NB4 (cell line): Measurements from ENCODE around the gene LNPEP.

Experiments
- DNase-seq: peaks from one replicate; pipeline ENCODE4 v3.0.0; 2010; ENCODE audit warnings: low read depth
- H3K4me3 ChIP-seq: one replicate; pipeline ENCODE4 v1.5.1; 2011; ENCODE audit warnings: mild to moderate bottlenecking, low read depth, low read length, moderate library complexity
- MYC ChIP-seq: IDR thresholded peaks from 2 replicates; pipeline ENCODE4 v1.6.1; 2011; ENCODE audit warnings: low read depth, low read length
- POLR2A ChIP-seq: IDR thresholded peaks from 2 replicates; pipeline ENCODE4 v1.6.1; 2011; ENCODE audit warnings: mild to moderate bottlenecking; ENCODE audit not compliant: insufficient read length; ENCODE audit errors: extremely low read depth
- TF ChIP-seq, protein P1 (sequence below): IDR thresholded peaks from one replicate; pipeline ENCODE4 v1.5.1; 2012; ENCODE audit warnings: low read depth, low read length
- TF ChIP-seq, protein P2 (sequence below): IDR thresholded peaks from 2 replicates; pipeline ENCODE4 v1.6.1; 2011; ENCODE audit warnings: low read depth, low read length

LNPEP gene

DNA sequence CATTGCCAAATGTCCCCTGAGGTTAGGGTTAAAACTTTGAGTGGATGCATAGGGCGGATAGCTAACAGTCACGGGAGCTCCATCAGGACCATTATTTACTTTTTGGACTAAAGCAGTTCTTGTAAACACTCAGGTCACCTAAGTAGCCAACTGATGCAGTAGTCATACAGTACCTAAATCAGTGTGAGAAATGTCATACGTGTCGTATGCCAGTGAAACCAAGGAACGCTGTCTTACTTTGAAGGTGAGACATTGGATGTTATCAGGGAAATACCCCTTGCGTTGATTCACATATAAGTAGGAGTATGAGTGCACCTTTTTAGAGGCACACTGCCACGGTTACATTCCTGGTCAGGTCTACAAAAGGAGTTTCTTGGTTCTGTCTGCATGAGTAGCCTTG is 101.9 kb downstream of the LNPEP start:
- H3K4me3 ChIP-seq = no peak overlapping the region
- TF ChIP-seq, protein P1, sequence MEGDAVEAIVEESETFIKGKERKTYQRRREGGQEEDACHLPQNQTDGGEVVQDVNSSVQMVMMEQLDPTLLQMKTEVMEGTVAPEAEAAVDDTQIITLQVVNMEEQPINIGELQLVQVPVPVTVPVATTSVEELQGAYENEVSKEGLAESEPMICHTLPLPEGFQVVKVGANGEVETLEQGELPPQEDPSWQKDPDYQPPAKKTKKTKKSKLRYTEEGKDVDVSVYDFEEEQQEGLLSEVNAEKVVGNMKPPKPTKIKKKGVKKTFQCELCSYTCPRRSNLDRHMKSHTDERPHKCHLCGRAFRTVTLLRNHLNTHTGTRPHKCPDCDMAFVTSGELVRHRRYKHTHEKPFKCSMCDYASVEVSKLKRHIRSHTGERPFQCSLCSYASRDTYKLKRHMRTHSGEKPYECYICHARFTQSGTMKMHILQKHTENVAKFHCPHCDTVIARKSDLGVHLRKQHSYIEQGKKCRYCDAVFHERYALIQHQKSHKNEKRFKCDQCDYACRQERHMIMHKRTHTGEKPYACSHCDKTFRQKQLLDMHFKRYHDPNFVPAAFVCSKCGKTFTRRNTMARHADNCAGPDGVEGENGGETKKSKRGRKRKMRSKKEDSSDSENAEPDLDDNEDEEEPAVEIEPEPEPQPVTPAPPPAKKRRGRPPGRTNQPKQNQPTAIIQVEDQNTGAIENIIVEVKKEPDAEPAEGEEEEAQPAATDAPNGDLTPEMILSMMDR = no peak
- TF ChIP-seq POLR2A = no peak
- no peak for TF ChIP-seq MYC
- TF ChIP-seq, protein P2, sequence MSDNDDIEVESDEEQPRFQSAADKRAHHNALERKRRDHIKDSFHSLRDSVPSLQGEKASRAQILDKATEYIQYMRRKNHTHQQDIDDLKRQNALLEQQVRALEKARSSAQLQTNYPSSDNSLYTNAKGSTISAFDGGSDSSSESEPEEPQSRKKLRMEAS = no peak
- DNase-seq = no peak

DNA sequence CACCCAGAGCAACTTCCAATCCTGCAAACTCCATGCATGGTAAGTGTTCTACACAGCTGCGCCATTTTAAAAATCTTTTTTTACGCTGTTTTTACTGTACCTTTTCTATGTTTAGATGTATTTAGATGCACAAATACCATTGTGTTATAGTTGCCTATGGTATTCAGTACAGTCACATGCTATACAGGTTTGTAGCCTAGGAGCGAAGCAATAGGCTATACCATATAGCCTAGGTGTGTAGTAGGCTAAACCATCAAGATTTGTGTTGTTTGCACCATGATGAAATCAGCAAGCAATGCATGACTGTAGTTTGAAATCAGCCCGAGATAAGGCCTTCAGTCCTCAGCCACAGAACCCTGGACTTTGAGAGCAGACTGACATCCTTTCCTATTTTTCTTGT is 105.4 kb downstream of the LNPEP start:
- H3K4me3 ChIP-seq = no peak overlapping the region
- DNase-seq = no peak
- TF ChIP-seq POLR2A (no peak), MYC (no peak)
- TF ChIP-seq, protein P1 = no peak
- TF ChIP-seq, protein P2 = no peak

DNA sequence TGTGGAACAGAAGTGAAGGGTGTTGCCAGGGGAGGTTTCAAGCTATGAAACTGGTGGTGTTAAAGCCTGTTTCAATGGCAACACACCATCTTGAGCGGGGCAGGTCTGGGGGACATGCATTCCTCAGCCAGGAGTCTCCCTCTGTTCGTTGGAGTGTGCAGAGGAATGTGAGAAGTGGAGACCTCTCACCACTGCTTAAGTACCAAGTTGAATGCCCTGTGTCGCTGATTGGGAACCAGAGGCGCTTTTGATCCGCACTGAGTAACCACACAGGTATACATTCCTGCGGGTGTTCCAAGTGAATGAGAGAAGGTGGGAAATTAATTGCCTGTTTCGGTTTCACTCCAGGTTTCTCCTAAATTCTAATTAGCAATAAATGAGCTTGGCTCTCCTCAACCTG is 107.1 kb downstream of the LNPEP start:
- DNase-seq = no peak
- TF ChIP-seq MYC = no peak
- TF ChIP-seq, protein P2 = no peak
- TF ChIP-seq, protein P1 = no peak
- no peak for TF ChIP-seq POLR2A

DNA sequence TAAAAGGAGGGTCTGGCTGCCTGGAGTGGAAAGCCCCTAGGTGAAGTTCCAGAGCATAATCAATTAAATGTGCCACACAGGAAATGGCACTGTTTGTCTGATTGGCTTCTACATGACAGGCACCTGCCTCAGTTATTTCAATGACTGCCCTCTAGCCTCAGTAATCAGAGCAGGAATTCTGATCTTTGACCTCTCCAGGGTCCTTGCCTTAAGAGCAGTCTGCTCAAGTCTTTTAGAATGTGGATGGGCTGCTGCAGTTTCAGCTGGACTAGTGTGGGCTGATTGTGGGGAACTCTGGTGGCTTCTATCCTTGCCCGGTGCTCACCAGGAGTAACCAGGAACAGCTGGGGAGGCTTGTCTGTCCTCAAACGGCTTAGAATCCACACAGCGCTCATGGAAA is 107.6 kb downstream of the LNPEP start:
- DNase-seq = no peak
- no peak overlapping the region for H3K4me3 ChIP-seq
- TF ChIP-seq, protein P1 = no peak
- TF ChIP-seq MYC = no peak
- TF ChIP-seq, protein P2 = no peak
- TF ChIP-seq POLR2A = no peak

More for the DNA sequence above, 107.1 kb downstream of the LNPEP start:
- H3K4me3 ChIP-seq = no peak overlapping the region

DNA sequence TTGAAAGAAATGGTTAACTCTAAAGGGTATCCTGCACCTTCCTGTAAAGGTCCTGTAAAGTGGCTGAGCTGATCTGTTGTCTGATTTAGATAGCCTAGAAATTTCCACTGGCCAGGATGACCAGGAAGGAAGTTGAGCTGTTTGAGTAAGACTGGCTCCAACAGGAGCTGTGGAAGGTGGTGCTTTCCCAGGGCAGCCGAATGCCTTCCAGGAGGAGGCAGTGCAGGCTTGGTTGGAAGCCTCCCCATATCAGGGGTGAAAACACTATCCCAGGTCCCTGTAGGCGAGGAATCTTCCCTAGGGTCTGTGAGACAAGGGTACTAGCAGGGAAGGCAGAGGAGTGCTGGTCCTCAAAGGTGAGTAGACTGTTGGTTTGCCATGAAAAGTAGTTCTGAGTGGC is 108.2 kb downstream of the LNPEP start:
- TF ChIP-seq, protein P2 = no peak
- TF ChIP-seq, protein P1 = no peak
- no peak for TF ChIP-seq MYC
- no peak for DNase-seq

More for the DNA sequence above, 108.2 kb downstream of the LNPEP start:
- H3K4me3 ChIP-seq = no peak overlapping the region
